CD4-positive, alpha-beta T cell treated with Interleukin-17A for 1 hour (primary cell): ENCODE data around the gene RERE.
"Not testable (repeated sequence)": the region's sequence is repeated elsewhere in the genome, so short reads cannot be mapped to it uniquely, and the experiment has no call there.

Experiments used
- DNase-seq: peaks from one replicate; pipeline ENCODE4 v3.0.0-alpha.2; 2020

Gene RERE

DNA sequence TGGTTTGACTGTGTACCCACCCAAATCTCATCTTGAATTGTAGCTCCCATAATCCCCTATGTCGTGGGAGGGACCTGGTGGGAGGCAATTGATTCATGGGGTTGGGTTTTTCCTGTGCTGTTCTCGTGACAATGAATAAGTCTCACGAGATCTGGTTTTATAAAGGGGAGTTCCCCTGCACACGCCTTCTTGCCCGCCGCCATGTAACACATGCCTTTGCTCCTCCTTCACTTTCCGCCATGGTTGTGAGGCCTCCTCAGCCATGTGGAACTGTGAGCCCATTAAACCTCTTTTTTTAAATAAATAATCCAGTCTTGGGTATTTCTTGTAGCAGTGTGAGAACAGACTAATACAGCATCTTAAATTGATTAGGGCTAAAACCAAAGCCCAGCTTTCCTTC is 22.6 kb upstream of the RERE start:
- DNase-seq, result no peak

GRCh38 chr1:8835941-8836643 is 18.7 kb upstream of the RERE start:
- DNase-seq, result no peak

DNA sequence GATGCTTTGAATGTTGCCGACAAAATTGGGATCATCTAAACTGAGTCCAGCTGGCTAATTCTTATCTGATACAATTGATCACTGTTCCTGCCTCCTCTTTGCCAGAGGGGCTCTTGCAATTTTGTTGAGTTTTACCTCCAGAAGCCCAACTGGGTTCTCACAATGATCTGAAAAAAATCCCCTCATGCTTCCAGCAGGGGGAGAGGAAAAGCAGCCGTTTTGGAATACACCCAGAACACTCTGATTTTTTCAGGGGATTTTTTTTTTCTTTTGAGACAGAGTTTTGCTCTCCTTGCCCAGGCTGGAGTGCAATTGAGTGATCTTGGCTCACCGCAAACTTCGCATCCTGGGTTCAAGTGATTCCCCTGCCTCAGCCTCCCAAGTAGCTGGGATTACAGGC is 13.9 kb upstream of the RERE start:
- DNase-seq, result no peak

- DNase-seq, result not testable (repeated sequence)
Observed at GRCh38 chr1:8830732-8831131, 13.3 kb upstream of the RERE start.

DNA sequence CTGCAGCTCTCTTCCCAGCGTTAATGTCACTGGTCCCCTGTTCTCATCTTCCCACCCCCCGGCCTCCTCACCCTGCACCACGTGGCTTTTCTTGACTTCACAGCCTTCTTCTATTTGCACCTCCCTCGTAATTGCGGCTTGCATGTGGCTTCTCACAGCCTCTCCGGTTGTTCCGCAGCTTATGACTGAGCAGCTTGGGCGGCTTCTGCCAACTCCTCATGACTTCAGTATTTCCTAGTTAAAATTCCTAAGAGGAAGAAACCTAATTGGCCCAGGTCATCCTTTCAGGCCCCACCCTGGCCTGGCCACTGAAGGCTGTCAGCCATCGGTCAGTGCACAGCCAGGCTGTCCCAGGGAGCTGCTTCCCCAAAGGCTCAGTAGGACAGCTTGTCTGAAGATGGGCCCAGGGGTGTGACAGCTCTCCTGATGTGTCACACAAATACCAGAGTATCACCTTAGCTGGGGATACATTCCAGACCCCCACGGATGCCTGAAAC is 8.6 kb upstream of the RERE start:
- no peak for DNase-seq

GRCh38 chr1:8823295-8823664 is 5.8 kb upstream of the RERE start:
- no peak for DNase-seq

- no peak for DNase-seq
Observed at GRCh38 chr1:8822373-8823294, 5.2 kb upstream of the RERE start.

- no peak for DNase-seq
Observed at GRCh38 chr1:8821084-8821483, 3.6 kb upstream of the RERE start.

DNA sequence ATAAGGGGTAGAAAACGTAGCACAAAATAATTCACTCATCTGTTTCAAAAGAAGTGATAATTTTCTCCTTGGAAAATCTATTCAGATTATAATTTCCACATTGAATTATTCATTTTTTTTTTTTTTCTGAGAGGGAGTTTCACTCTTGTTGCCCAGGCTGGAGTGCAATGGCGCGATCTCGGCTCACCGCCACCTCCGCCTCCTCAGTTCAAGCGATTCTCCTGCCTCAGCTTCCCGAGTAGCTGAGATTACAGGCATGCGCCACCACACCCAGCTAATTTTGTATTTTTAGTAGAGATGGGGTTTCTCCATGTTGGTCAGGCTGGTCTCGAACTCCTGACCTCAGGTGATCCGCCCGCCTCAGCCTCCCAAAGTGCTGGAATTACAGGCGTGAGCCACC is 1.3 kb upstream of the RERE start:
- not testable (repeated sequence) for DNase-seq

- DNase-seq, result no peak
Observed at GRCh38 chr1:8818325-8818775, 910 bp upstream of the RERE start.

- no peak for DNase-seq
Observed at GRCh38 chr1:8816831-8817411, 519 bp downstream of the RERE start.

DNA sequence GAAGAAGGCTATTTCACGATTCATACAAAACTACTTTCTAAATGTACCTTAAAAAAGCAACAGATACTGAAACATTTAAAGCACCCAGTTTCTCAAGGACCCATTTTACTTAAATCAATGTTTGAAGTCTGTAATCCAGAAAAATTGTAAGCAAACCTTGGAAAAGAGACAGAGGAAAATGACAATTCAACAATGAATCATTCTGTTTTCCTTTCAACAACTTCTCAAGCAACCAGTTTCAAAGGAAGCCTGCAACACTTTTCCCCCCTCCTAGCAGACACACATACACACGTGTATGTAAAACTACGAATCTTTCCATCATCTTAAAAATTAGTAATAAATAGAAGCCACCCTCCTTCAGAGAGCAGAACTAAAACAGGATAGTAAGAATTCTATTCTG is 1.2 kb downstream of the RERE start:
- DNase-seq, result peak; percentile 3

DNA sequence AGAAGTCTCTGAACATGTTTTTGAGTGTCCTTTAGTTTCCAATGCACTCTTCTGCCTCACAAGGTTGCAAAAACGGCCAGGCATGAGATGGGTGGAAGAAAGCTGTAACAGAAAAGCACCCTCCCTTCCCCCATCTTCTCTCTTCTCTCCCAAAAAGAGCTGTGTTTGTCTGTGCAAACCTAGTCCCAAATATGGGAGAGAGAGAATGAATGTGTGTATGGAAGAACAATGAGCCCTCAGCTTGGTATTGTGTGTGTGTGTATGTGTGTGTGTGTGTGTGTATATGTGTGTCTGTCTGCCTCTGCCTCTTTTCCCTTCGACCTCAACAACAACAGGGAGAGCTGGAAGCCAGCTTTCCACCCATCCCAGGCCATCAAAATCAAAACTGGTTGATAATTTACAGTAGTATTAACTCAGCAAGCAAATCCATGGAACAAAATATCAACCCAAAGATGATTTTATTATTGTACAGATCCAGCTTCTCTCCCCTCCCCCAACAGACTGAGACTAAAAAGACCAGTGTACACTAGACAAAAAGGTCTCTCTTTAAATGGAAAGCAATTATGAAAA is 1.8 kb downstream of the RERE start:
- DNase-seq, result peak; percentile 8

DNA sequence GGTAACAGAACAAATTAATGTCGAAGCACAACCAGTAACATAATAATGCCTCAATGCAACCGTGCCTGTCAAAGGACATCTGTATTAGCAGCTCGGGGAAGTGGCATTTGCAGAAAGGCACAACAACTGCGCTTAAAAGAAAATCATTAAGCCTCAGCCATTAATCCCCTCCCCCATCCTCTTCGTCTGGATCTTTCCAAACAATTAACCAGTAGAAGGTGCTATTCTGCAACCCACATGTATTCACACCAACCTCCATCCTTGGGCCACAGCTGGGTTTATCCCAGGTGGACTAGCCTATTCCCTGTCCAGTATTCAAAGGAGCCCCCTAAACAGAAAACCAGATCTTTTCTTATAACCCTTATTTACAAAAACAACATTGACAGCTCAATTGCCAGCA is 2.6 kb downstream of the RERE start:
- no peak for DNase-seq

- no peak for DNase-seq
Observed at GRCh38 chr1:8813991-8814390, 3.4 kb downstream of the RERE start.

GRCh38 chr1:8813016-8813763 is 4.2 kb downstream of the RERE start:
- DNase-seq, result no peak

DNA sequence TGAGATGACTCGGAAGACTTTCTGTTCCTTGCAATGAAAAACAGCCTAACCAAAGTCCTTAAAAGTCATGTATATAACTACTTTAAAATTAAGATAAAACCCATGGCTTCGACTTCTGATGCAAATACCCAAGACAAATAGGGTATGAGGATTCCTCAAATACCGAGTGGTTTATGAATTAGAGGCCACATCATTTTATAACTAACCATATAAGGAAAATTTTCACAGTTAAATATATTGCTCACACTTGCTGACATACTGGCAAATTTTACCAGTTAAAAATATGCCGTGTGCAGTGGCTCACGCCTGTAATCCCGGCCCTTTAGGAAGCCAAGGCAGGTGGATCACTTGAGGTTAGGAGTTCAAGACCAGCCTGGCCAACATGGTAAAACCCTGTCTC is 5.4 kb downstream of the RERE start:
- no peak for DNase-seq

GRCh38 chr1:8810987-8811386 is 6.5 kb downstream of the RERE start:
- no peak for DNase-seq

- no peak for DNase-seq
Observed at GRCh38 chr1:8809342-8809736, 8.1 kb downstream of the RERE start.

DNA sequence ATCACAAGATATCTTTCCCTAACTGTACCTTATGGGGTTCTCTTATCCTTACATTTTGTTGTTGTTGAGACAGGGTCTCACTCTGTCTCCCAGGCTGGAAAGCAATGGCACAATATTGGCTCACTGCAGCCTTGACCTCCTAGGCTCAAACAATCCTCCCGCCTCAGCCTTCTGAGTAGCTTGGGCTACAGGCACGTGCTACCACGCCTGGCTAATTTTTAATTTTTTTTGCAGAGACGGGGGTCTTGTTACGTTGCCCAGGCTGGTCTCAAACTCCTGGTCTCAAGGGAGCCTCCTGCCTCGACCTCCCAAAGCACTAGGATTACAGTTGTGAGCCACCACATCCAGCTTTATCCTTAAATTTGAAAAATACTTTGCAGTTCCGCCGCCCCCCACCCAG is 10.4 kb downstream of the RERE start:
- no peak for DNase-seq

DNA sequence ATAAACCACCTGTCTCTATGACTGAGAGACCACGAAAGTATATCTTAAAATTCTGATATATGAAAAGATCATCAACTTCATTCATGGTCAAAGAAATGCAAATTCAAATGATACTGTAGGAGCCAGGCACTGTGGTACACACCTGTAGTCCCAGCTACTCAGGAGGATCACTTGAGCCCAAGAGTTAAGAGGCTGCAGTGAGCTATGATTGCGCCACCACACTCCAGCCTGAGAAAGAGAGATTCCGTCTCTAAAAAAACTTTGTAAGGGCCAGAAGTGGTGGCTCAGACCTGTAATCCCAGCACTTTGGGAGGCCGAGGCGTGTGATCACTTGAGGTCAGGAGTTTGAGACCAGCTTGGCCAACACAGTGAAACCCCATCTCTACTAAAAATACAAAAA is 17.0 kb downstream of the RERE start:
- no peak for DNase-seq

DNA sequence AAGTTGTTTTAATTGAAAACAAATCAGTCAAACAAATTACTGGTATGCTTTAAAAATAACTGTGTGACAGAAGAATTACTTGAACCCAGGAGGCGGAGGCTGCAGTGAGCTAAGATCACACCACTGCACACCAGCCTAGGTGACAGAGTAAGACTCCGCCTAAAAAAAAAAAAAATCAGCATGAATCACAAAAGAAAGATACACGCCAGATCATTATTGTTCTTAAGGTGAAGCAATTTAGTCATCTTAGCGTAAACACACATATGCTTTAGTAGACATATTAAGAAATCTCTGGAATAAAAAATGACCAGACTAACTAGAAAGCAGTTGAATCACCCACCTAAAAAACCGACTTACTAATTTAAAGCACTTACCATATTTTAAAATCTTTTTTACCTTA is 20.2 kb downstream of the RERE start:
- DNase-seq, result no peak

DNA sequence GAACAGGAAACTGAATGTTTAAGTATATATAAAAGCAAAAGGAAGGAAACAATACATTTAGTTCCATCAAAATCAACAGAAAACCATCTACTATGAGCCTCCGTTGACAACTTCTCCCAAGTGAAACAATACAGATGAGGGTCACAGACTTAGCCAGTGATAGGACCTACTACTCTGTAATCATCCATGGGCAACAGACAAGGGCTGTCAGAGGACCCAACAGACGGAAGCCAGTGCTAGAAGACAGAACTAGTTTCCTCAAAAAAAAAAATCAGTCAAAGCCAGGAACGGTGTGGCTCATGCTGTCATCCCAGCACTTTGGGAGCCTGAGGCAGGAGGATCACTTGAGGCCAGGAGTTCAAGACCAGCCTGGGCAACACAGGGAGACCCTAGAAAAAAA is 20.6 kb downstream of the RERE start:
- DNase-seq, result no peak
